GM21390 (cell line): ENCODE data around the gene TIAL1.
"Not testable (repeated sequence)": the region's sequence is repeated elsewhere in the genome, so short reads cannot be mapped to it uniquely, and the experiment has no call there.

Experiments used
- ATAC-seq: cut with Tn5 transposase; IDR thresholded peaks from one replicate; pipeline ENCODE4 v1.9.1; 2021; ENCODE audit not compliant: unreplicated experiment

The TIAL1 gene

GRCh38 chr10:119550827-119551226 is 45.9 kb downstream of the TIAL1 start:
- no peak for ATAC-seq

DNA sequence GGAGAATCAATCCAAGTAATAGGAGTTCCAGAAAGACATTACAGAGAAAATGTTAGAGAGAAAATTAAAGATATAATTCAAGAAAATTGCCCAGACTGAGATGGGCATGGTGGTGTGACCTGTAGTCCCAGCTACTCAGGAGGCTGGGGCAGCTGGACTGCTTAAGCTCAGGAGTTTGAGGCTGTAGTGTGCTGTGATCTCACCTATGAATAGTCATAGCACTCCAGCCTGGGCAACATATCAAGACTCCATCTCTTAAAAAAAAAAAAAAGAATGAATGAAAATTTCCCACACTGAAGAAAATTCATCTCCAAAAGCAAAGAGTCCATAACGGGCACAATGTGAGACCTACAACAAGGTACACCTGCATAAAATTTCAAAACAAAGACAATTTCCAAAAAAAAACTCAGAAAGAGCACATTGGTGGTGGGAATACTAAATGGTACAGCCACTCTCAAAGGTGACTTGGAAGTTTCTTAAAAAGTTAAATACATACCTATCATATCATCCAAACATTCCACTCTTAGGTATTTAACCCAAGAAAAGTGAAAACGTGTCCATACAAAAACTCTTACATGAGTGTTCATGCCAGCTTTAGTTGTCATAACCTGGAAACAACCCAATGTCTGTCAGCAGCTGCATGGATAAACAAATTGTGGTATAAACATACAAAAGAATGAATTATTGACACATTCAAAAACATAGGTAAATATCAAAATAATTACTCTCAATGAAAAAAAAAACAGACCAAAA is 47.3 kb downstream of the TIAL1 start:
- ATAC-seq, result no peak

DNA sequence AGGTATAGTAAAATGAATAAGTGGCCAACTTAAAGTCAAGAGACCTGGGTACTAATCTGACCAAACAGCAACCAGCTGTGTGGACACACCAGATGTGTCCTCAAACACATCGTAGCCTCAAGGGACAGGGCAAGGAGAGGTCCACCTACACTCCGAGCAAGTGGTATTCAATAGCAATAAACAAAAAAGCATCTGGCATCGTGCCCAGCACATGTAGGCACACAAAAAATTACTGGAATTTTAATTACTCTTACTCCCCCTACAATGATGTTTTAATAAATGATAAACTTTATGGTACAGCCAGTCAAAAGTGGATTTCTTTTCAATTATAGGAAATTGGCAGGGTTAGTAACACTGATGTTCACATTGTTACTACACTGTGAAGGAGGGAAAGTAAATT is 50.8 kb downstream of the TIAL1 start:
- ATAC-seq, result no peak

DNA sequence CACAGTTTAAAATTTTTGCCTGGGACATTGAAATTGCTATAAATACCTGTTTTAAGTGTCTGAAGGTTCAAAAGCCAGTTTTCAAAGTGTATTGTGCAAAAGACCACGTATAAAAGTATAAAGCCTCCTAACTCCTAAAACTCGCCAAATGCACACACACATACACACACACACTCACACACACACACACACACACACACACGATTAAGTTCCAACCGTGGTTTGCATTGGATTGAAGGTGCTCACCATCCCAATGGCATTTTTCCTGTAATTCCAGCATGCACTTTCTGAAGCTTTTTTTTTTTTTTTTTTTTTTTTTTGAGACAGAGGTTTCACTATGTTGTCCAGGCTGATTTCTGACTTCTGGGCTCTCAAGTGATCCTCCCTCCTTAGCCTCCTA is 51.5 kb downstream of the TIAL1 start:
- no peak for ATAC-seq

GRCh38 chr10:119543814-119544642 is 52.7 kb downstream of the TIAL1 start:
- no peak for ATAC-seq

GRCh38 chr10:119542988-119543813 is 53.6 kb downstream of the TIAL1 start:
- ATAC-seq, result peak; percentile 36

DNA sequence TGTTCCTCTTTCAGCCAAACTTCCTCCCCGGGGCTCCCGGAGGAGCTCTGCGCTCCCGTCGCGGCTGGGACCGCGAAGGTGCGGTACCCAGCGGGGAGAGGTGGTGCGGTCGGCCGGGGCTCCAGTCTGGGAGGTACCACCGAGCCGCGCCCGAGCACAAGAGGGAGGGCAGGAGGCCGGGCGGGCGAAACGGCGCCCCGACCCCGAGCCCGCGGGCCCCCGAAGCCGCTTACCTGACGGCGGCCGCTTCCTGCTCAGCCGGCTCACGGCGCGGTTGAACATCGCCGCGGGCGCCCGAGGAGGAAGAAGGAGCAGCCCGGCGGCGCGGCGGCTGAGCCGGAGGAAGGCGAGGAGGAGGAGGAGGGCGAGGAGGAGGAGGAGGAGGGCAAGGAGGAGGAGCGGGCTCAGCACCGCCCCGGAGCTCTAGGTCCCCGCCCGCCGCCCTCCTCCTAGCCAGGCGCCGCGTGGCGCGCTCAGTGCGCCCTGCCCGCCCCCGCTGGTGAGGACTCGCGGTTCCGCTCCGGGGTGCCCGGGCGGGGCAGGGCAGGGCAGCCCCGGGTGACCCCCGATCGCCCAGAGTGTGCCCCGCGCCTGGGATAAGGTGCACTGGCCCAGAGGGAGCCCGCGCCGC is 54.3 kb downstream of the TIAL1 start, which contains the start of gene RGS10:
RGS10 (minus strand) TSS at position 363 of the 631 bp plus-strand sequence; CDS start at position 282, 81 bp downstream.
- ATAC-seq, result peak; percentile 79

- ATAC-seq, result no peak
Observed at GRCh38 chr10:119541459-119542356, 55.1 kb downstream of the TIAL1 start.

- ATAC-seq, result no peak
Observed at GRCh38 chr10:119541046-119541445, 55.7 kb downstream of the TIAL1 start.

DNA sequence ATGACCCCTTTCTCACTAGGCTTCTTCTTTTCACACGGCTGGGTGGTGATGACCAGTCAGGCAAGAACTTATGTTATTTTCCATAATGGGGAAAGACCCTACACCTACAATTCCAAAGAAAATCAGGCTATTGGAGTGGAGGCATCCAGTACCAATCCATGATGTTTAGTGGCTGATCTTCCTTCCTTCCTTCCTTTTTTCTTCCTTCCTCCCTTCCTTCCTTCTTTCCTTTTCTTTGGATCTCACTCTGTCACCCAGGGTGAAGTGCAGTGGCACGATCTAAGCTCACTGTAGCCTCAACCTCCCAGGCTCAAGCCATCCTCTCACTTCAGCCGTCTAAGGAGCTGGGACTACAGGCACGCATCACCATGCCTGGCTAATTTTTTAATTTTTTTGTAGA is 56.7 kb downstream of the TIAL1 start:
- no peak for ATAC-seq

GRCh38 chr10:119539359-119539825 is 57.4 kb downstream of the TIAL1 start:
- no peak for ATAC-seq

DNA sequence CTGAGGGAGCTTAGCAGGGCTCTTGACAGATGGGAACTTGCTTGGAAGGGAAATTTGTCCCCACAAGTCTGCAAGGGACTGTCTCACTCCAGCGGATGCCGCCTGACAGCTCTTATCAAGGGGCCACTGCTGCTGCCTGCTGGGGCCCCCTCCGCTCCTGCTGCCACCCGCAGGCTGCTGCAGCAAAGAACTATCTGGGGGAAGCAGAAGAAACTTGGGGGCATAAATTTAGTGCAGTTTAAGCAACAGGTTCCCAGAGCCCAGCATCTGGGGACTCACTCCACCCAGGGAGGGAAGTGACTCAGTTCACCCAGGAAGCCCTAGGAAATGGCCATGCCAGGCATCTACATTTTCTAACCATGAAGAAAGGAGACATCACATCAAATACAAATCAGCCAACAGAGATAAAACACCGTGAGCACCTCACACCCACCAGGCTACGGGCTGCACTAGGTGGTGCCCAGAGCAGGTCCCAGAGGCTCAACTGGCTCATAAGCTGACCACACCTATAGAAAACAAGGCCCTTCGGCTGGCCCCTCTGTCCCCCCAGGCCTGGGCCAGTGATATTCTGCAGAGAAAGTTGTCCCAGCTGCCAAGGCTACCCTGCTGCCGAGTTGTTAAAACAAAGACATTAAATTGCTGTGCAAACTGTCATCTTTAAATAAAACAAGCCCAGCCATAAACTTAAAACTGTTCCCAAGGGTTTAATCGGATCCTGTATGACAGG is 58.0 kb downstream of the TIAL1 start:
- ATAC-seq, result no peak

DNA sequence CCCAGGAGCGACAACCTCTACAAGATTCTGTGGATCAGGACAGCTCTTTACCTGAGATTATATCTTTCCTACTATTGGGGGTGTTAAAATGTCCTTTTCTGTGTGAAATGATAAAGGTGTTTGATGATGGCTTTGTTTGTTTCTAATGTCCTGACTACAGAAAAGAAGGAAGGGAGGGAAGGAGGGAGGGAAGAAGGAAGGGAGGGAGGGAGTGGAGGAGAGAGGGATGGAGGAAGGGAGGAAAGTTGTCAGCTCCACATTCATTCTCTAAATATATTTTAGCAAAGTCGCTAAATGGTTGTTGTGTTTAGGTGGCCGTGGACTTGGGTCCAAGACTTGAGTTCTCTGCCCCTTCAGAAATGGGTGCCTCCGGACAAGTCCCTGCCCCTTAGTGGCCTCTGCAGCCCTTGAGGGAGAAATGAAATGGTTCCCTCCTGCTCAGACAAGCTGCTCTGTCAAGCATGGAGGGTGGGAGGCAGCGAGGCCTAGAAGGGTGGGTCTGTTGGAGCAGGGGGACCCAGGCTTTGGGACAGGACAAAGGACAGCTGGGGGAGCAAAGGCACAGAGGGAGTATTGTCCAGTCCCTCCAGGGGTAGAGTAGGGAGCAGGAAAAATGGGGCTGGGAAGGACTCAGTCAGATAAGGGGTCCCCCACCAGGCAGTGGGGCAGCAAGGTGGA is 58.7 kb downstream of the TIAL1 start:
- no peak for ATAC-seq

- ATAC-seq, result no peak
Observed at GRCh38 chr10:119536508-119537025, 60.2 kb downstream of the TIAL1 start.

GRCh38 chr10:119535837-119536507 is 60.8 kb downstream of the TIAL1 start:
- ATAC-seq, result no peak

- ATAC-seq, result no peak
Observed at GRCh38 chr10:119535305-119535704, 61.5 kb downstream of the TIAL1 start.

- ATAC-seq, result no peak
Observed at GRCh38 chr10:119533473-119533872, 63.3 kb downstream of the TIAL1 start.

DNA sequence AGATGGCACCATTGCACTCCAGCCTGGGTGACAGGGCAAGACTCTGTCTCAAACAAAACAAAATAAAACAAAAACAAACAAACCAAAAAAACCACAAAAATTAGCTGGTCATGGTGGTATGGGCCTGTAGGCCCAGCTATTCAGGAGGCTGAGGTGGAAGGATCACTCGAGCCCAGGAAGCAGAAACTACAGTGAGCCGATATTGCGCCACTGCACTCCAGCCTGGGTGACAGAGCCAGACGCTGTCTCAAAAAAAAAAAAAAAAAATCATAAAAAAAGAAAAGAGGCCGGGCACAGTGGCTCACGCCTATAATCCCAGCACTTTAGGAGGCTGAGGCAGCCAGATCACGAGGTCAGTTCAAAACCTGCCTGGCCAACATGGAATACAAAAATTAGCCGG is 64.0 kb downstream of the TIAL1 start:
- ATAC-seq, result not testable (repeated sequence)
